ENCODE measurements around the gene ROBO1. TPM values are rescaled to one million over a fixed set of nuclear protein-coding genes. Genes with fewer than 3 reads are reported as not detected.

Gene ROBO1
- total RNA-seq, 1 donor from 2014 or later = 78.0 TPM

DNA sequence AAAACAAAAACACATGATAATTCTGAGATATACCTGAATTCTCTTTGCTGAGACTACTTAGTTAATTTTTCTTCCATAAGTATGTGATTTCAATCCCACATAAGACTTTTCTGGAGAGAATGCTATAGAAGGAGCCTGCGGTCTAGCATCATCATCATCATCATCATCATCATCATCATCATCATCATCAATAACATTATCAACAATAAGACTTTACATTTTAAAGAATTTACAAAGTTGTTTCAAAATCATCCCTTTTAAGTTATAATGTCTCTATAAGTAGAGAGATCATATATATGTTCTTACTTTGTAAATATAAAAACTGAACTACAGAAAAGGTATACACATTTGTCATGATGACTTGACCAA, 965.3 kb downstream of the ROBO1 start:
- peaks cover 15% of the 10 kb centered on the region for H3K4me1 Mint-ChIP-seq (ENCODE audit: low read depth)
- no peaks in the 10 kb centered on the region for H3K27me3 Mint-ChIP-seq
- no peak overlapping the region for H3K27ac Mint-ChIP-seq
- DNase-seq (ENCODE audit: low spot score, unreplicated experiment) = no peak
- peaks cover 4% of the 10 kb centered on the region for H3K36me3 Mint-ChIP-seq (ENCODE audit: insufficient read depth)
- no peak overlapping the region for H3K4me3 Mint-ChIP-seq (ENCODE audit: low read depth)
- no peak for TF ChIP-seq CTCF (IDR thresholded peaks at IDR 0.05; ENCODE audit: unreplicated experiment)
- peaks cover 6% of the 10 kb centered on the region for H3K9me3 Mint-ChIP-seq (ENCODE audit: low read depth)

DNA sequence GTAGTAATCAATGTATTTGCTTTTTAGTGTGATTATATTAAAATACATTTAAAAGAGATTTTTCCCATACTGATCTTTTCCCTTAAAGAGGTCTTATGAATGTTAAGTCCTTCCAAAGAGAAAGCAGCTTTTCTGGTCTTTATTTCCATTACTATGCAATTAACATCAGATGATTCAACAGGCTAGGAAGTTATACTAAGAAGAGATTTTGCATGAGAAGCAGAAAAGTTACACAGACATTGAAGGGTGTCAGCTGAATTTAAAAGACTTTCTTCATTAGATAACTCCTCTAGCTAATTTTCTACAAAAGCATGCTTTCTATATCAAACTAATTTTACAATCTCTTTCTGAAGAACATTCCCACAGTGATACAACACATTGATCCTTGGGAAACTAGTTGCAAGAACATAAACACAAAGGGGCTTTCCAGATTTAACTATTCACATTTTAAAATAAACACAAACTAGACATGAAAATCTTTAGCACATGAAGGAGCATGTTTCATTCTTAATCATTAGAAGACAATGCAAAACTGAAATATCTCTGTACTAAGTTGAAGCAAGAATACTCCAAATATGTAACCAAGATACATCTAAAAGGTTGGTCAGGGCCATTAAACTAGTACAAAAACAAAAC, 965.8 kb downstream of the ROBO1 start:
- DNase-seq (ENCODE audit: low spot score, unreplicated experiment) = no peak
- TF ChIP-seq CTCF (IDR thresholded peaks at IDR 0.05; ENCODE audit: unreplicated experiment) = no peak
- no peaks in the 10 kb centered on the region for H3K27me3 Mint-ChIP-seq
- H3K36me3 Mint-ChIP-seq (ENCODE audit: insufficient read depth) = peaks cover 4% of the 10 kb centered on the region
- H3K4me3 Mint-ChIP-seq (ENCODE audit: low read depth) = no peak overlapping the region
- no peak overlapping the region for H3K27ac Mint-ChIP-seq
- H3K9me3 Mint-ChIP-seq (ENCODE audit: low read depth) = peaks cover 6% of the 10 kb centered on the region
- peaks cover 15% of the 10 kb centered on the region for H3K4me1 Mint-ChIP-seq (ENCODE audit: low read depth)

- Mint-ChIP-seq H3K36me3 (ENCODE audit: insufficient read depth) (peaks cover 4% of the 10 kb centered on the region), H3K9me3 (ENCODE audit: low read depth) (peaks cover 6% of the 10 kb centered on the region), H3K27me3 (no peaks in the 10 kb centered on the region), H3K4me3 (ENCODE audit: low read depth) (no peak overlapping the region), H3K27ac (no peak overlapping the region), H3K4me1 (ENCODE audit: low read depth) (peaks cover 14% of the 10 kb centered on the region)
- TF ChIP-seq CTCF (IDR thresholded peaks at IDR 0.05; ENCODE audit: unreplicated experiment) = no peak
- DNase-seq (ENCODE audit: low spot score, unreplicated experiment) = no peak
These were observed 968.1 kb downstream of the ROBO1 start for GRCh38 chr3:78799681-78800080.

DNA sequence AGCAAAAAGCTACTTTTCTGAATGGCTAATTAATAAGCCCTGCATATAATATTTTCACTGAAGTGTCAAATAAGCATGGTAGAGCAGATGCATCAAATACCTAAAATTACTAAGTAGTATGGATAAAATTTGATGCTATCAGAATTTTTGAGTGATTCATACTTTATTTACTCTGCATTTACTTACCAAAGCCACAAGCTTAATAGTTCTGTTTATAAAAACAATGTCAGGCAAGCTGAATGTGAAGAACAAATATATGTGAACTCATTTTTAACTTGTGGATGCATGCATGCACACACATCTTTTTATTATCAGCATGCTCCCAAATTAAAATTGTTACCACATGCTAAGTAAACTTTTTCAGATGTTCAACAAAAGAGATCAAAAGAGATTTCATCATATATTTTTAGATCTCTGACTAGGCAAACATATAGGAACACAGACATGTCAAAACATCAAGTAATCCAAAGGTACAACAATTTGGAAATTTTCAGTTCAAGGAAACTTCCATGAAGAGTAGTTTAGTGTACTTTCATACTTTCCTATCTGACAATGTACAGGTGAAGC, 969.4 kb downstream of the ROBO1 start:
- Mint-ChIP-seq H3K27ac (no peak overlapping the region), H3K4me1 (ENCODE audit: low read depth) (peaks cover 8% of the 10 kb centered on the region), H3K9me3 (ENCODE audit: low read depth) (peaks cover 6% of the 10 kb centered on the region), H3K4me3 (ENCODE audit: low read depth) (no peak overlapping the region), H3K36me3 (ENCODE audit: insufficient read depth) (peaks cover 4% of the 10 kb centered on the region), H3K27me3 (no peaks in the 10 kb centered on the region)
- no peak for TF ChIP-seq CTCF (IDR thresholded peaks at IDR 0.05; ENCODE audit: unreplicated experiment)
- no peak for DNase-seq (ENCODE audit: low spot score, unreplicated experiment)

DNA sequence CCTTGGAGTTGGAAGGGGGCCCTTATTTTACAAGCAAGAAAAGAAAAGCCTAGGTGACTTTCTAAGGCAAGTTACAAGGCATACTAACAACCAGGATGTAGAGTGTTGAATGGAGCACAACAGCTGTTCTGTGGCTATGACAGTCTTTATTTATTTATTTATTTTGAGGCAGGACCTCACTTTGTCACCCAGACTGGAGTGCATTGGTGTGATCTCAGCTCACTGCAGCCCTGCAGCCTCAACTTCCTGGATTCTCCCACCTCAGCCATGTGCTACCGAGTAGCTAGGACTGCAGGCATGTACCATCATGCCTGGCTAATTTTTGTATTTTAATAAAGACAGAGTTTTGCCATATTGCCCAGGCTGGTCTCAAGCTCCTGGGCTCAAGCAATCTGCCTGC, 973.4 kb downstream of the ROBO1 start:
- peaks cover 3% of the 10 kb centered on the region for H3K4me1 Mint-ChIP-seq (ENCODE audit: low read depth)
- no peak for DNase-seq (ENCODE audit: low spot score, unreplicated experiment)
- H3K27ac Mint-ChIP-seq = no peak overlapping the region
- H3K36me3 Mint-ChIP-seq (ENCODE audit: insufficient read depth) = peaks cover 2% of the 10 kb centered on the region
- no peak for TF ChIP-seq CTCF (IDR thresholded peaks at IDR 0.05; ENCODE audit: unreplicated experiment)
- peaks cover 3% of the 10 kb centered on the region for H3K9me3 Mint-ChIP-seq (ENCODE audit: low read depth)
- no peak overlapping the region for H3K4me3 Mint-ChIP-seq (ENCODE audit: low read depth)
- H3K27me3 Mint-ChIP-seq = no peaks in the 10 kb centered on the region
